Activated naive CD4-positive, alpha-beta T cell treated with anti-CD3 and anti-CD28 coated beads, Interleukin-2, amount 50 U/mL, for 72 hours (primary cell): ENCODE data around the gene C3orf20. TPM values are rescaled to one million over a fixed set of nuclear protein-coding genes. Genes with fewer than 3 reads are reported as not detected.

Experiments used
- ATAC-seq, 2 donors: fragments of 150-1000 bp; cut with Tn5 transposase; 2 replicates each; pipeline ENCODE4 v1.10.0; 2021; ENCODE audit warnings: mild to moderate bottlenecking in 2 of 2, moderate library complexity in 2 of 2
- DNase-seq, 2 donors: peaks; one replicate each; pipeline ENCODE4 v3.0.0; 2021 to 2022; ENCODE audit warnings: low spot score in 2 of 2
- H3K27ac Mint-ChIP-seq, 2 donors: one replicate each; pipeline ENCODE4 v1.8.0; 2022; ENCODE audit warnings: mild to moderate bottlenecking in 2 of 2, mixed read lengths in 2 of 2
- H3K36me3 Mint-ChIP-seq, 2 donors: one replicate each; pipeline ENCODE4 v1.8.0; 2022; ENCODE audit warnings: mixed read lengths in 2 of 2
- H3K9me3 Mint-ChIP-seq, 2 donors: one replicate each; pipeline ENCODE4 v1.8.0; 2022; ENCODE audit warnings: mixed read lengths in 2 of 2
- total RNA-seq, 2 donors: library from RNA; stranded (reverse); gene quantifications; one replicate each; pipeline ENCODE4 v1.2.3, GENCODE V29; 2022

Gene C3orf20
- total RNA-seq, 2 donors from 2014 or later: 0.56 TPM; not detected in 1

GRCh38 chr3:14791343-14791945 is 116.5 kb downstream of the C3orf20 start:
- Mint-ChIP-seq H3K27ac (no peak overlapping the region), H3K36me3 (no peaks in the 10 kb centered on the region), H3K9me3 (no peaks in the 10 kb centered on the region)
- ATAC-seq: peak; percentile 68 to 81
- DNase-seq: peak in 1 of 2 donors; percentile 69

GRCh38 chr3:14792691-14793121 is 117.8 kb downstream of the C3orf20 start:
- Mint-ChIP-seq H3K36me3 (no peaks in the 10 kb centered on the region), H3K27ac (no peak overlapping the region), H3K9me3 (no peaks in the 10 kb centered on the region)
- DNase-seq: no peak
- ATAC-seq: no peak

- no peaks in the 10 kb centered on the region for H3K36me3 Mint-ChIP-seq
- H3K9me3 Mint-ChIP-seq: no peaks in the 10 kb centered on the region
- DNase-seq (no peak), ATAC-seq (no peak)
- H3K27ac Mint-ChIP-seq: no peak overlapping the region
Measured at GRCh38 chr3:14793126-14793857, 118.4 kb downstream of the C3orf20 start.

GRCh38 chr3:14793858-14794234 is 118.9 kb downstream of the C3orf20 start:
- Mint-ChIP-seq H3K9me3 (no peaks in the 10 kb centered on the region), H3K27ac (no peak overlapping the region), H3K36me3 (no peaks in the 10 kb centered on the region)
- DNase-seq (no peak), ATAC-seq (no peak)

GRCh38 chr3:14794435-14794834 is 119.5 kb downstream of the C3orf20 start:
- Mint-ChIP-seq H3K27ac (no peak overlapping the region), H3K36me3 (no peaks in the 10 kb centered on the region), H3K9me3 (no peaks in the 10 kb centered on the region)
- DNase-seq (no peak), ATAC-seq (no peak)

GRCh38 chr3:14795996-14796395 is 121.1 kb downstream of the C3orf20 start:
- Mint-ChIP-seq H3K27ac (no peak overlapping the region), H3K9me3 (no peaks in the 10 kb centered on the region)
- ATAC-seq: no peak

GRCh38 chr3:14796403-14797077 is 121.6 kb downstream of the C3orf20 start:
- DNase-seq (no peak), ATAC-seq (no peak)
- no peak overlapping the region for H3K27ac Mint-ChIP-seq
- H3K9me3 Mint-ChIP-seq: no peaks in the 10 kb centered on the region
- no peaks in the 10 kb centered on the region for H3K36me3 Mint-ChIP-seq

More at GRCh38 chr3:14795996-14796395, 121.1 kb downstream of the C3orf20 start:
- H3K36me3 Mint-ChIP-seq: no peaks in the 10 kb centered on the region
- no peak for DNase-seq

GRCh38 chr3:14797731-14798130 is 122.8 kb downstream of the C3orf20 start:
- no peaks in the 10 kb centered on the region for H3K9me3 Mint-ChIP-seq

GRCh38 chr3:14798231-14798630 is 123.3 kb downstream of the C3orf20 start:
- DNase-seq: no peak
- no peak for ATAC-seq
- no peaks in the 10 kb centered on the region for H3K9me3 Mint-ChIP-seq
- H3K27ac Mint-ChIP-seq: no peak overlapping the region
- H3K36me3 Mint-ChIP-seq: no peaks in the 10 kb centered on the region

More at GRCh38 chr3:14797731-14798130, 122.8 kb downstream of the C3orf20 start:
- Mint-ChIP-seq H3K27ac (no peak overlapping the region), H3K36me3 (no peaks in the 10 kb centered on the region)
- DNase-seq (no peak), ATAC-seq (no peak)

- Mint-ChIP-seq H3K27ac (no peak overlapping the region), H3K36me3 (no peaks in the 10 kb centered on the region), H3K9me3 (no peaks in the 10 kb centered on the region)
- ATAC-seq: no peak
- DNase-seq: no peak
Measured at GRCh38 chr3:14799146-14799545, 124.2 kb downstream of the C3orf20 start.

GRCh38 chr3:14801031-14801430 is 126.1 kb downstream of the C3orf20 start:
- no peak for ATAC-seq
- DNase-seq: no peak
- Mint-ChIP-seq H3K27ac (no peak overlapping the region), H3K9me3 (no peaks in the 10 kb centered on the region), H3K36me3 (no peaks in the 10 kb centered on the region)

GRCh38 chr3:14801668-14802380 is 126.9 kb downstream of the C3orf20 start:
- DNase-seq (no peak), ATAC-seq (no peak)
- no peak overlapping the region for H3K27ac Mint-ChIP-seq
- H3K9me3 Mint-ChIP-seq: no peaks in the 10 kb centered on the region
- H3K36me3 Mint-ChIP-seq: no peaks in the 10 kb centered on the region

- Mint-ChIP-seq H3K27ac (no peak overlapping the region), H3K9me3 (no peaks in the 10 kb centered on the region), H3K36me3 (no peaks in the 10 kb centered on the region)
- ATAC-seq (no peak), DNase-seq (no peak)
Measured at GRCh38 chr3:14802381-14802731, 127.4 kb downstream of the C3orf20 start.

GRCh38 chr3:14803101-14803980 is 128.4 kb downstream of the C3orf20 start:
- peak overlapping the region; percentile 19 to 50 for H3K27ac Mint-ChIP-seq
- peak; percentile 33 to 58 for ATAC-seq
- no peaks in the 10 kb centered on the region for H3K9me3 Mint-ChIP-seq
- DNase-seq: no peak
- H3K36me3 Mint-ChIP-seq: no peaks in the 10 kb centered on the region

- H3K9me3 Mint-ChIP-seq: no peaks in the 10 kb centered on the region
- DNase-seq (no peak), ATAC-seq (peak in 1 of 2 donors; percentile 11)
- no peaks in the 10 kb centered on the region for H3K36me3 Mint-ChIP-seq
- peak overlapping the region; percentile 26 to 50 for H3K27ac Mint-ChIP-seq
Measured at GRCh38 chr3:14803981-14804834, 129.3 kb downstream of the C3orf20 start.
